SK-N-SH treated with all-trans-retinoic acid at 6 μM for 48 hours (cell line): Measurements from ENCODE around the gene LHX5.

ENCODE experiments used
- ATAC-seq: fragments of 200-7000 bp; cut with Tn5 transposase; 3 replicates; pipeline ENCODE4 v1.9.1; 2020; ENCODE audit warnings: mild to moderate bottlenecking, moderate library complexity
- ARNTL ChIP-seq: fragments of 450-650 bp; formaldehyde crosslinking; IDR thresholded peaks from 2 replicates; pipeline ENCODE4 v1.5.0; 2020; ENCODE audit warnings: low read depth, mild to moderate bottlenecking, moderate library complexity, borderline replicate concordance
- BACH2 ChIP-seq: fragments of 250-450 bp; sonication (Bioruptor Pico); IDR thresholded peaks from 2 replicates; pipeline ENCODE4 v1.9.0; 2021; ENCODE audit warnings: mild to moderate bottlenecking, borderline replicate concordance
- CSDC2 ChIP-seq: fragments of 250-450 bp; sonication (Bioruptor Pico); IDR thresholded peaks from 2 replicates; pipeline ENCODE4 v1.5.0; 2020; ENCODE audit warnings: mild to moderate bottlenecking, moderate library complexity
- ESRRG ChIP-seq: fragments of 250-450 bp; sonication (Bioruptor Pico); IDR thresholded peaks from 2 replicates; pipeline ENCODE4 v1.6.1; 2021; ENCODE audit warnings: mild to moderate bottlenecking
- GLIS3 ChIP-seq: fragments of 250-450 bp; sonication (Bioruptor Pico); IDR thresholded peaks from 2 replicates; pipeline ENCODE4 v1.5.0; 2020; ENCODE audit warnings: mild to moderate bottlenecking, moderate library complexity
- ISL1 ChIP-seq: fragments of 250-450 bp; sonication (Bioruptor Pico); IDR thresholded peaks from 2 replicates; pipeline ENCODE4 v2.1.2; 2022; ENCODE audit warnings: mild to moderate bottlenecking, moderate library complexity
- OSR1 ChIP-seq: fragments of 250-450 bp; sonication (Bioruptor Pico); IDR thresholded peaks from 2 replicates; pipeline ENCODE4 v1.8.0; 2022; ENCODE audit warnings: moderate library complexity, mild to moderate bottlenecking, inconsistent platforms
- PPARA ChIP-seq: fragments of 250-450 bp; sonication (Bioruptor Pico); IDR thresholded peaks from 2 replicates; pipeline ENCODE4 v1.5.0; 2020; ENCODE audit warnings: mild to moderate bottlenecking, borderline replicate concordance
- RARB ChIP-seq: fragments of 250-450 bp; sonication (Bioruptor Pico); IDR thresholded peaks from 2 replicates; pipeline ENCODE4 v1.8.0; 2021; ENCODE audit warnings: mild to moderate bottlenecking, moderate library complexity
- SNAI2 ChIP-seq: fragments of 250-450 bp; sonication (Bioruptor Pico); IDR thresholded peaks from 2 replicates; pipeline ENCODE4 v1.5.0; 2020; ENCODE audit warnings: mild to moderate bottlenecking, moderate library complexity
- TCF4 ChIP-seq: fragments of 250-450 bp; sonication (Bioruptor Pico); IDR thresholded peaks from 2 replicates; pipeline ENCODE4 v1.8.0; 2021; ENCODE audit warnings: mild to moderate bottlenecking, moderate library complexity, borderline replicate concordance
- TOX ChIP-seq: fragments of 250-450 bp; sonication (Bioruptor Pico); IDR thresholded peaks from 2 replicates; pipeline ENCODE4 v1.8.0; 2021; ENCODE audit warnings: mild to moderate bottlenecking, moderate library complexity, borderline replicate concordance
- ZC3H10 ChIP-seq: fragments of 250-450 bp; sonication (Bioruptor Pico); IDR thresholded peaks from 2 replicates; pipeline ENCODE4 v1.5.1; 2021; ENCODE audit warnings: mild to moderate bottlenecking, moderate library complexity
- ZFP3 ChIP-seq: fragments of 250-450 bp; sonication (Bioruptor Pico); IDR thresholded peaks from 2 replicates; pipeline ENCODE4 v1.5.0; 2020; ENCODE audit warnings: mild to moderate bottlenecking, moderate library complexity
- ZFP30 ChIP-seq: fragments of 450-650 bp; formaldehyde crosslinking; IDR thresholded peaks from 2 replicates; pipeline ENCODE4 v1.5.0; 2022; ENCODE audit warnings: mild to moderate bottlenecking, moderate library complexity
- ZNF565 ChIP-seq: fragments of 450-650 bp; formaldehyde crosslinking; conservative IDR thresholded peaks from 2 replicates; pipeline ENCODE4 v1.5.0; 2020; ENCODE audit warnings: low read depth, mild to moderate bottlenecking, moderate library complexity
- ZNF70 ChIP-seq: fragments of 450-650 bp; formaldehyde crosslinking; IDR thresholded peaks from 2 replicates; pipeline ENCODE4 v1.5.0; 2020; ENCODE audit warnings: mild to moderate bottlenecking, moderate library complexity
- ZNF8 ChIP-seq: fragments of 450-650 bp; formaldehyde crosslinking; IDR thresholded peaks from 2 replicates; pipeline ENCODE4 v1.5.0; 2020; ENCODE audit warnings: mild to moderate bottlenecking, moderate library complexity
- TF ChIP-seq, protein P1 (sequence below): fragments of 250-450 bp; sonication (Bioruptor Pico); IDR thresholded peaks from 2 replicates; pipeline ENCODE4 v1.5.1; 2020; ENCODE audit warnings: low read depth, mild to moderate bottlenecking, moderate library complexity
- TF ChIP-seq, protein P2 (sequence below): fragments of 250-450 bp; sonication (Bioruptor Pico); IDR thresholded peaks from 2 replicates; pipeline ENCODE4 v1.8.0; 2020; ENCODE audit warnings: mild to moderate bottlenecking, moderate library complexity, borderline replicate concordance
- TF ChIP-seq, protein P3 (sequence below): fragments of 250-450 bp; sonication (Bioruptor Pico); IDR thresholded peaks from 2 replicates; pipeline ENCODE4 v1.5.1; 2021; ENCODE audit warnings: mild to moderate bottlenecking, moderate library complexity
- TF ChIP-seq, protein P4 (sequence below): fragments of 250-450 bp; sonication (Bioruptor Pico); IDR thresholded peaks from 2 replicates; pipeline ENCODE4 v1.5.0; 2020; ENCODE audit warnings: mild to moderate bottlenecking, moderate library complexity

Gene LHX5

DNA sequence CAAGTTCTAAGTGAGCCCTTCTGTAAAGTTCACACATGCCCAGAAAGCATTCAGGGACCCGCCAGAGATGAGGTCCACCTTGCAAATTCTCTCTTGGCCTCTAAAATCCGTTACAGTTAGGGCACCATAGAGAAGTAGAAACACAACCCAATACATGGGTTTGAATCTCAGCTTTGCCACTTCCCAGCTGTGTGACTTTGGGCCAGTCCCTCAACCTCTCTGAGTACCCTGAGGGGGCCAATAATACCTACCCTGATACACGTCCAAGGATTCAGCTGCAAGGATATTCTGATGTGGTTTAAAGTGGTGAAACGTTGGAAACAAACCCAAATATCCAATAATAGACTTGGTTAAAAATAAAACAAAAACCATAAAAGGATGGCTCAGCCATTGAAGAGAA is 11.7 kb downstream of the LHX5 start:
- no peak for ATAC-seq
- no peak for TF ChIP-seq ZNF565 (CRISPR knock-in tag)
- TF ChIP-seq ISL1 (CRISPR knock-in tag): no peak
- no peak for TF ChIP-seq SNAI2 (CRISPR knock-in tag)
- no peak for TF ChIP-seq ZFP3
- TF ChIP-seq ZNF8 (CRISPR knock-in tag): no peak
- TF ChIP-seq OSR1 (CRISPR knock-in tag): no peak
- no peak for TF ChIP-seq ZFP30 (CRISPR knock-in tag)
- TF ChIP-seq ZC3H10 (CRISPR knock-in tag): no peak
- TF ChIP-seq, protein P1, sequence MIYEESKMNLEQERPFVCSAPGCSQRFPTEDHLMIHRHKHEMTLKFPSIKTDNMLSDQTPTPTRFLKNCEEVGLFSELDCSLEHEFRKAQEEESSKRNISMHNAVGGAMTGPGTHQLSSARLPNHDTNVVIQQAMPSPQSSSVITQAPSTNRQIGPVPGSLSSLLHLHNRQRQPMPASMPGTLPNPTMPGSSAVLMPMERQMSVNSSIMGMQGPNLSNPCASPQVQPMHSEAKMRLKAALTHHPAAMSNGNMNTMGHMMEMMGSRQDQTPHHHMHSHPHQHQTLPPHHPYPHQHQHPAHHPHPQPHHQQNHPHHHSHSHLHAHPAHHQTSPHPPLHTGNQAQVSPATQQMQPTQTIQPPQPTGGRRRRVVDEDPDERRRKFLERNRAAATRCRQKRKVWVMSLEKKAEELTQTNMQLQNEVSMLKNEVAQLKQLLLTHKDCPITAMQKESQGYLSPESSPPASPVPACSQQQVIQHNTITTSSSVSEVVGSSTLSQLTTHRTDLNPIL (CRISPR knock-in tag): no peak
- TF ChIP-seq ESRRG (CRISPR knock-in tag): no peak
- no peak for TF ChIP-seq TOX (CRISPR knock-in tag)
- TF ChIP-seq GLIS3 (CRISPR knock-in tag): no peak
- no peak for TF ChIP-seq RARB (CRISPR knock-in tag)
- TF ChIP-seq, protein P2, sequence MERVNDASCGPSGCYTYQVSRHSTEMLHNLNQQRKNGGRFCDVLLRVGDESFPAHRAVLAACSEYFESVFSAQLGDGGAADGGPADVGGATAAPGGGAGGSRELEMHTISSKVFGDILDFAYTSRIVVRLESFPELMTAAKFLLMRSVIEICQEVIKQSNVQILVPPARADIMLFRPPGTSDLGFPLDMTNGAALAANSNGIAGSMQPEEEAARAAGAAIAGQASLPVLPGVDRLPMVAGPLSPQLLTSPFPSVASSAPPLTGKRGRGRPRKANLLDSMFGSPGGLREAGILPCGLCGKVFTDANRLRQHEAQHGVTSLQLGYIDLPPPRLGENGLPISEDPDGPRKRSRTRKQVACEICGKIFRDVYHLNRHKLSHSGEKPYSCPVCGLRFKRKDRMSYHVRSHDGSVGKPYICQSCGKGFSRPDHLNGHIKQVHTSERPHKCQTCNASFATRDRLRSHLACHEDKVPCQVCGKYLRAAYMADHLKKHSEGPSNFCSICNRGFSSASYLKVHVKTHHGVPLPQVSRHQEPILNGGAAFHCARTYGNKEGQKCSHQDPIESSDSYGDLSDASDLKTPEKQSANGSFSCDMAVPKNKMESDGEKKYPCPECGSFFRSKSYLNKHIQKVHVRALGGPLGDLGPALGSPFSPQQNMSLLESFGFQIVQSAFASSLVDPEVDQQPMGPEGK (CRISPR knock-in tag): no peak
- no peak for TF ChIP-seq BACH2 (CRISPR knock-in tag)
- TF ChIP-seq ARNTL: no peak
- TF ChIP-seq ZNF70 (CRISPR knock-in tag): no peak
- TF ChIP-seq, protein P3, sequence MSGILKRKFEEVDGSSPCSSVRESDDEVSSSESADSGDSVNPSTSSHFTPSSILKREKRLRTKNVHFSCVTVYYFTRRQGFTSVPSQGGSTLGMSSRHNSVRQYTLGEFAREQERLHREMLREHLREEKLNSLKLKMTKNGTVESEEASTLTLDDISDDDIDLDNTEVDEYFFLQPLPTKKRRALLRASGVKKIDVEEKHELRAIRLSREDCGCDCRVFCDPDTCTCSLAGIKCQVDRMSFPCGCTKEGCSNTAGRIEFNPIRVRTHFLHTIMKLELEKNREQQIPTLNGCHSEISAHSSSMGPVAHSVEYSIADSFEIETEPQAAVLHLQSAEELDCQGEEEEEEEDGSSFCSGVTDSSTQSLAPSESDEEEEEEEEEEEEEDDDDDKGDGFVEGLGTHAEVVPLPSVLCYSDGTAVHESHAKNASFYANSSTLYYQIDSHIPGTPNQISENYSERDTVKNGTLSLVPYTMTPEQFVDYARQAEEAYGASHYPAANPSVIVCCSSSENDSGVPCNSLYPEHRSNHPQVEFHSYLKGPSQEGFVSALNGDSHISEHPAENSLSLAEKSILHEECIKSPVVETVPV: no peak
- TF ChIP-seq PPARA (CRISPR knock-in tag): no peak

DNA sequence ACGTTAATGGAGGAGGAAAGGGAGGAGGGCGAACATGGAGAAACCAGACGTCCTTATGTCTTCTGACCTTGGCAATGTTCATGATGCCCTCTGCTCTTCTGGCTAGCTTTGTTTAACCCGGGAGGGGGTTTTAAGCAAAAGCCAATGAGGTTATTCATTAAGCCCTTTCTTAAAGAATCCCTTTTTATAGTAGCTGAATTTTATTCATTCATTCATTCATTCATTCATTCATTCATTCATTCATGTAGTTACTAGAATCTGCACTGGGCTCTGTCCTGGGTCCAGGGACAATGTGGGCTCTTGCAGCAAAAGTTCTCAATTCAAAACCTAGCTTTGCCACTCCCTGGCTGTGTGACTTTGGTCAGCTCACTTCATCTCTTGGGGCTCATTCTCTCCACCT is 14.0 kb downstream of the LHX5 start:
- TF ChIP-seq CSDC2 (CRISPR knock-in tag) (no peak), PPARA (CRISPR knock-in tag) (no peak), OSR1 (CRISPR knock-in tag) (no peak), ARNTL (no peak), GLIS3 (CRISPR knock-in tag) (no peak), ZC3H10 (CRISPR knock-in tag) (no peak), TOX (CRISPR knock-in tag) (no peak), RARB (CRISPR knock-in tag) (no peak), ESRRG (CRISPR knock-in tag) (no peak), ZNF70 (CRISPR knock-in tag) (no peak), ZFP30 (CRISPR knock-in tag) (no peak), TCF4 (CRISPR knock-in tag) (no peak)
- TF ChIP-seq, protein P3: no peak
- TF ChIP-seq, protein P4, sequence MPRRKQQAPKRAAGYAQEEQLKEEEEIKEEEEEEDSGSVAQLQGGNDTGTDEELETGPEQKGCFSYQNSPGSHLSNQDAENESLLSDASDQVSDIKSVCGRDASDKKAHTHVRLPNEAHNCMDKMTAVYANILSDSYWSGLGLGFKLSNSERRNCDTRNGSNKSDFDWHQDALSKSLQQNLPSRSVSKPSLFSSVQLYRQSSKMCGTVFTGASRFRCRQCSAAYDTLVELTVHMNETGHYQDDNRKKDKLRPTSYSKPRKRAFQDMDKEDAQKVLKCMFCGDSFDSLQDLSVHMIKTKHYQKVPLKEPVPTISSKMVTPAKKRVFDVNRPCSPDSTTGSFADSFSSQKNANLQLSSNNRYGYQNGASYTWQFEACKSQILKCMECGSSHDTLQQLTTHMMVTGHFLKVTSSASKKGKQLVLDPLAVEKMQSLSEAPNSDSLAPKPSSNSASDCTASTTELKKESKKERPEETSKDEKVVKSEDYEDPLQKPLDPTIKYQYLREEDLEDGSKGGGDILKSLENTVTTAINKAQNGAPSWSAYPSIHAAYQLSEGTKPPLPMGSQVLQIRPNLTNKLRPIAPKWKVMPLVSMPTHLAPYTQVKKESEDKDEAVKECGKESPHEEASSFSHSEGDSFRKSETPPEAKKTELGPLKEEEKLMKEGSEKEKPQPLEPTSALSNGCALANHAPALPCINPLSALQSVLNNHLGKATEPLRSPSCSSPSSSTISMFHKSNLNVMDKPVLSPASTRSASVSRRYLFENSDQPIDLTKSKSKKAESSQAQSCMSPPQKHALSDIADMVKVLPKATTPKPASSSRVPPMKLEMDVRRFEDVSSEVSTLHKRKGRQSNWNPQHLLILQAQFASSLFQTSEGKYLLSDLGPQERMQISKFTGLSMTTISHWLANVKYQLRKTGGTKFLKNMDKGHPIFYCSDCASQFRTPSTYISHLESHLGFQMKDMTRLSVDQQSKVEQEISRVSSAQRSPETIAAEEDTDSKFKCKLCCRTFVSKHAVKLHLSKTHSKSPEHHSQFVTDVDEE (CRISPR knock-in tag): no peak

DNA sequence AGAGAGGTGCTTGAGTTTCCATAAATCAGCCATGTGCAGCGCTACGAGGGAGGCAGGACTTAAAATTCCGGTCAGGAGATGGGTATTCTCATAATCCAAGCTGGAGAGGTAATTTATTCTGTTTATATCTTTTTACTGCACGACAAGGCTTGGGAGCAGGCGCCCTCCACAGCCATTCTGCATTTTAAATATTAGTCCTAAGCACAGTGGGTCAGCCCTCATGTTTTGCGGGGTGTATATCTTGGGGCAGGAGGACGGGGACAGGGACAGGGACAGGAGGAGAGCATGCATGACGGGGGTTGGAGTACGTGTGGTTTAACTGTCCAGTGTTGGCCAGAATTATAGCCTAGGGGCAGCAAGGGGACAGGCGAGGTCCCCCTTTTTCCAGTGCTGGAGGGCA is 14.5 kb downstream of the LHX5 start:
- ATAC-seq: no peak
- TF ChIP-seq RARB (CRISPR knock-in tag) (no peak), GLIS3 (CRISPR knock-in tag) (no peak), ZFP30 (CRISPR knock-in tag) (no peak), ESRRG (CRISPR knock-in tag) (no peak), PPARA (CRISPR knock-in tag) (no peak), ISL1 (CRISPR knock-in tag) (no peak)
- TF ChIP-seq, protein P4 (CRISPR knock-in tag): no peak

More for the DNA sequence above, 14.0 kb downstream of the LHX5 start:
- ATAC-seq: no peak
